HG03460 (cell line): ENCODE data around the gene USP20.
"Not testable (repeated sequence)": the region's sequence is repeated elsewhere in the genome, so short reads cannot be mapped to it uniquely, and the experiment has no call there.

Source experiments
- ATAC-seq: cut with Tn5 transposase; IDR thresholded peaks from one replicate; pipeline ENCODE4 v1.9.1; 2021; ENCODE audit not compliant: unreplicated experiment

Gene USP20

DNA sequence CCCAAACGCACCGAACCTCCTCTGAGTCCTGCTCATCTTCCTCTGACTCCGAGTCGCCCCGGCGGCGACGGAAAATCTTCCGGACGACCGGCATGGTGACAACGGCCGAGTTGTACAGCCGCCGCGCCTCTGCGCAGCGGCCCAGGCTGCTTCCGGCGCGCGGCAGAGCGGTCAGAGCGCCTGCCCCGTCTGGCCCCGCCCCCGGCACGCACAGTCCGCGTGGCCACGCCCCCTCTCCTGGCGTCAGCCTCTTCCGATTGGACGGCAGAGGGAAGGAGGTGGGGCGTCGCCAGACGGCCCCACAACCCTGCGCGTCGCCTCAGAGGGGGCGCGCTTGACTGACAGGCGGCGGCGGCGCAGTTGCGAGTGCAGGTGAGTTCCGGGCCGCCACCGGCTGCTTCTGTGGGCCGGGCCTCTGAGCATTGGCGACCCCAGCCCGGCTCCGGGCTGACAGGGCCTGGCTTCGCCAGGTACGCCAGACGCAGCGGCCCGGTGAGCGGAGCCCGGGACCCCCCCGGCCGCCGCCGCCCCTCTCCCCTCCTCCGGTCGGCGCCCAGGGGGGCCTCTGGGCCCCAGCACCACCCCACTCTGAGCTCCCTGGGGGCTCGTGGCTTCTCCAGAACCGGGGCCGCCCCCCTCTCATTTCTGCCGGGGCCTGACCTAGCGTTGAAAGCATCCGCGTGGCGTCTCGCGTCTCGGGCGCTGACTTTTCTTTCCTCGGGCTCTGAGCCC is at the start of gene USP20, which contains the start of gene C9orf78:
Gene USP20, plus strand, starts transcription at position 331 of the 732 bp plus-strand sequence. CDS start 17,098 bp downstream, outside the sequence.
Gene C9orf78, minus strand, starts transcription at position 148 of the 732 bp plus-strand sequence. Its CDS starts 54 bp downstream, at position 94.
- ATAC-seq: peak; percentile 93

- no peak for ATAC-seq
Observed at GRCh38 chr9:129785866-129786265, 49.4 kb upstream of the USP20 start.

- ATAC-seq: no peak
Observed at GRCh38 chr9:129786481-129786880, 48.8 kb upstream of the USP20 start.

- ATAC-seq: no peak
Observed at GRCh38 chr9:129794549-129794948, 40.7 kb upstream of the USP20 start.

DNA sequence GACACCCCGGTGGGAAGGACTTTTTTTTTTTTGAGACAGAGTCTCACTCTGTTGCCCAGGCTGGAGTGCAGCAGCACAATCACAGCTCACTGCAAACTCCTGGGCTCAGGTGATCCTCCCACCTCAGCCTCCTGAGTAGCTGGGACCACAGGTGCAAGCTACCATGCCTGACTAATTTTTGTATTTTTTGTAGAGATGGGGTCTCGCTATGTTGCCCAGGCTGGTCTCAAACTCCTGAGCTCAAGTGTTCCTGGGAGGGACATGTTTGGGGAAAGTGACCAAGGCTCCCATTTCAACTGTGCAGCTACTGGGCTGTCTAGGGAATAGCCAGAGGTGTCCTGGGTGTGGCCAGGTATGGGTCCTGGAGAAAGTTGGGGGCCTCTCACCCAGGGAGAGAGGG is 39.2 kb upstream of the USP20 start:
- not testable (repeated sequence) for ATAC-seq

DNA sequence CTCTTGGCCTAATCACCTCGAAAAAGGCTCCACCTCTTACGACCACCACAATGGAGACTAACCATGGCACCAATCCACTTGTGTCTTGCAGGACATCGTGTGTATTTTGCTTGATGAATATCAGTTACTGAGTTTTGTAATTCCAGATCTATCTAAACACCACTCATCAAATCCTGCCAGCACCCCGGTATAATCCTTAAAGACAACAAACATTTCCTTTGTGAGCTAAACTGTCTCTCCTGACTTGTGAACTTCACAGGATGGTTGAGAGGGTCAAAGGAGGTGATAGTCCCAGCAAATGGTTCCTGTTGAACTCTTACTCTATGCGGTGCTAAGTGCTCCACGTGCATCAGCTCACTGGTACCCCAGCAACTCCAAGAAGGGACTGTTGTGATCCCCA is 36.3 kb upstream of the USP20 start:
- no peak for ATAC-seq

DNA sequence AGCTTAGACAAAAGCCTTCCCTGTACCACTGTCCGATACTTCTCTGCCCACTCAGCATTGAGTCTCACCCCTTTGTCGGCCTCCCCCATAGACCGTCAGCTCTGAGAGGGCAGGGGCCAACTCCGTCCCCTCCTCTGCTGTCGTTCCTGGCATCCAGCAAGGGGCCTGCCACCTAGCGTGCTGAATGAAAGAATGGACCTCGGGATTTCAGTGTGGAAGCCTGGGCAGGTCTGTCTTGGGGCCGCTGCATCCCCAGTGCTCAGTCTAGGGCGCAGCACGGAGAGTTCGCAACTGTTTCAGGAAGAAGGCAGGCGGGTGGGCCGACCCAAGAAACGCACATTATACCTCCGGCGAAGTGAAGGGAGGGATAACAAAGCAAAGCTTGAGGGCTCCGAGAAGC is 33.8 kb upstream of the USP20 start:
- no peak for ATAC-seq

GRCh38 chr9:129802833-129803675 is 32.2 kb upstream of the USP20 start, which contains the start of gene TOR1B:
TOR1B (plus strand) TSS chr9:129803184; CDS start chr9:129803213, 29 bp downstream.
- ATAC-seq: peak; percentile 96

- ATAC-seq: peak; percentile 11
Observed at GRCh38 chr9:129803676-129804060, 31.6 kb upstream of the USP20 start.

DNA sequence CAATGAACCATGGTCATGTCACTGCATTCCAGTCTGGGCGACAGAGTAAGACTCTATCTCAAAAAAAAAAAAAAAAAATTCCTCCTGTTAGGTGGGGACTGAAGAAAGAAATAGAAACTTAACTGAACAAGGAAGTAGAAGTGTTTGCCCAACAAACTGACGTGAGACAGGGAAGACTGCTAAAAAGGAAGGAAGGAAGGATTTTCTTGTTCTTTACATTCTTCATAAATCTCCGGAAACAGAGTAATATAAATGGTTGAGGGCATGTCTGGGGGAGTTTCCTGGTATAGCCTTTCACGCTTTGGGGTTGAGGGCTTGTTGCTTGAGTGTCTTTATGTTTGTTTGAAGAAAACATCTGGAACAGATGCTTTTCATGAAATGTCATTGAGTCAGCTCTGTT is 29.2 kb upstream of the USP20 start:
- no peak for ATAC-seq

DNA sequence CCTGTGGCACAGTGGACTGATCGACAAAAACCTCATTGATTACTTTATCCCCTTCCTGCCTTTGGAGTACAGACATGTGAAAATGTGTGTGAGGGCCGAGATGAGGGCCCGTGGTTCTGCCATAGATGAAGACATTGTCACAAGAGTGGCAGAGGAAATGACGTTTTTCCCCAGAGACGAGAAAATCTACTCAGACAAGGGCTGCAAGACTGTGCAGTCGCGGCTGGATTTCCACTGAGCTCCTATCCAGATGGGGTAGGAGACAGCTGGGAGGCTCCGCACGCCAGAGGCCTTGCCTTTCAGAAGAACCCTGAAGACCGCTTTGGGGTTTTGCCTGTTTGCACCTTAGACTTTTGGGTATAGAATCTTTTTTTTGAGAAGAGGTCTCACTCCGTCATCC is 25.9 kb upstream of the USP20 start:
- ATAC-seq: no peak

GRCh38 chr9:129810116-129810515 is 25.1 kb upstream of the USP20 start:
- ATAC-seq: no peak

DNA sequence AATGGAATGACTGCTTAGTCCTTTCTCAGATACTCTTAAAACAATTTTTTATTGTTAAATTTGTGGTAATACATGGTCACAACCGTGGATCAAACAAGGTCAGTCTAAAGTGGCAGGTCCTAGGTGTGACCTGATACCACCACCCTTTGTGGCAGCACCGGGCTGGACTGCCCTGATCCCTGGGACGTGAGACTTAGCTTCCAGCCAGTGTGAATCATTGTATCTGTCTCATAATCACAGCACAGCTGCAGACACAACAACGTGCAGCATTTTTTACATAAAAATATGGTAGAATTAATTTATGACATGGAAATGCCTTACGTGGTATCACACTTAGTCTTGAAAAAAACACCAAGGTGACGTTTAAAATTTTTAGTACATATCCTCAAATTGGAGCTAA is 24.5 kb upstream of the USP20 start:
- no peak for ATAC-seq

DNA sequence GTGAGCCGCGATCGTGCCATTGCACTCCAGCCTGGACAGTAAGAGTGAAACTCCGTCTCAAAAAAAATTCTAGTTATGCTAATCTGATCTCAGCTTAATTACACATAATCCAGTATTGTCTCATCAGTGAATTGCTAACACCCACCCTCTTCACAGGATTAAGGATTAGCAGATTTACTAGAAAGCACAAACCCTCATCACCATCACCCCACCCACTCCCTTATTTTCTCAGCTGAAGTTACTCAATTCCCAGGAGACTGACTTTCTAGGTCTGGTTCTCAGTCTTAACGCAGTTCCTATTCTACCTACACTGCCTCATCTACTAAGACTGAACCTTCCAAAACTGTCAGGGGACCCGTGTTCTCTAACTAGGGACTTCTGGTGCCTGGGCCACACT is 23.3 kb upstream of the USP20 start:
- ATAC-seq: no peak

GRCh38 chr9:129812385-129812784 is 22.9 kb upstream of the USP20 start:
- no peak for ATAC-seq

GRCh38 chr9:129813661-129814060 is 21.6 kb upstream of the USP20 start:
- ATAC-seq: no peak

- no peak for ATAC-seq
Observed at GRCh38 chr9:129814432-129815223, 20.6 kb upstream of the USP20 start.

GRCh38 chr9:129815278-129815677 is 20.0 kb upstream of the USP20 start:
- no peak for ATAC-seq

DNA sequence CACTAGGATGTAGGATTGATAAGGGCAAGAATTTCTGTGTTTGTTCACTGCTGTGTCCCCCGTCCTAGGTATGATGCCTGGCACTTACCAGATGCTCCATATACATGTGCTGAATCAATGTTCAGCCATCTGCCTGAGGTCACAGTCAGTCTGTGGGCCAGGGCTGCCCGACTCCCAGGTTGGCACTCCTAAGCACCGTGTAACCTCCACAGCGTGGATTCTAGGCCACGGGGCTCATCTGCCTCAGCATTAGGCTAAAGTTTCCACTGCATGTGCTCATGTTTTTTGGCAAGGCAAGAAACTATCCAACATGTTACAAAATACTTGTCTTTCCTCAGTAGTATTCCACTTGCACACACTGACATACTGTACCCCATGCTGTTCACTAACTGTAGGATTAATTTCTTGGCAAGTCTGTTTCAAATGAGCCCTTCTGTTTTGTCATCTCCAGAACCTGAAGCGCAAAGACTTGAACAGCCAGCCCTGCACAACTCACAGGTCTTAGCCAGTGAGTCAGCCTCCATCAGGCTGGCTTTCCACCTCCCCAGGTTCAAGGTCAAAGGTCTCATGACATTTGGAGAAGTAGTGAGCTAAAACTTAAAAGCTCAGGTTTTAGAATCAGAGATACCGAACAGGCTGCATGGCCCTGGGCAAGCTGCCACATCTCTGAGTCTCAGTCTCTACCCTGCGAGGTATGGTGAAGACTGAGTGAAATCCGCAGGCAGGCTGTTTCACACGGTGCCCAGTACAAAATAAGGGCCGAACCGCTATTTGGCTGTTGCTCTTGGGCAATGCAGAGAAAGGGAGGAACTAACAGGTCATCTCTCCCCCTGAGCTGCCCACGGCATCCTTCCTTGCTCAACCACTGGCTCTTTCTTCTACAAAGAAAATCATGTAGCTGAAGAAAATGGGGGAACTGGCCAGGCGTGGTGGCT is 18.5 kb upstream of the USP20 start:
- ATAC-seq: no peak

GRCh38 chr9:129822898-129823541 is 12.2 kb upstream of the USP20 start:
- no peak for ATAC-seq
